Duodenal mucosa (tissue), 2 donors: ENCODE measurements around the gene KISS1.

Source experiments
- H3K27ac ChIP-seq: one replicate; pipeline ENCODE4 v1.7.0; 2013; ENCODE audit warnings: low read depth, low read length
- H3K27me3 ChIP-seq, 2 donors: one replicate each; pipeline ENCODE4 v1.7.0; 2013; ENCODE audit warnings: low read length in 2 of 2, control low read depth in 1 of 2; ENCODE audit not compliant: insufficient read depth in 2 of 2, control insufficient read depth in 1 of 2
- H3K36me3 ChIP-seq, 2 donors: one replicate each; pipeline ENCODE4 v1.7.0; 2013; ENCODE audit warnings: low read length in 2 of 2, control low read depth in 1 of 2; ENCODE audit not compliant: insufficient read depth in 2 of 2, control insufficient read depth in 1 of 2
- H3K4me1 ChIP-seq, 2 donors: one replicate each; pipeline ENCODE4 v1.7.0; 2013; ENCODE audit warnings: low read length in 2 of 2, control low read depth in 1 of 2; ENCODE audit not compliant: insufficient read depth in 2 of 2, control insufficient read depth in 1 of 2
- H3K4me3 ChIP-seq, 2 donors: one replicate each; pipeline ENCODE4 v1.7.0; 2013; ENCODE audit warnings: low read length in 2 of 2, low read depth in 1 of 2
- H3K9ac ChIP-seq, 2 donors: one replicate each; pipeline ENCODE4 v1.7.0; 2013; ENCODE audit warnings: low read length in 2 of 2, low read depth in 1 of 2
- H3K9me3 ChIP-seq, 2 donors: one replicate each; pipeline ENCODE4 v1.7.0; 2013; ENCODE audit warnings: low read length in 2 of 2, control low read depth in 1 of 2; ENCODE audit not compliant: control insufficient read depth in 1 of 2

Gene KISS1

GRCh38 chr1:204219971-204220616 is 23.8 kb upstream of the KISS1 start:
- Histone ChIP-seq H3K4me1 (no peaks in the 10 kb centered on the region), H3K4me3 (no peak overlapping the region), H3K27ac (no peak overlapping the region), H3K36me3 (peaks cover 13 to 46% of the 10 kb centered on the region in 2 donors), H3K9me3 (no peaks in the 10 kb centered on the region), H3K9ac (no peak overlapping the region), H3K27me3 (no peaks in the 10 kb centered on the region)

GRCh38 chr1:204218552-204218951 is 22.3 kb upstream of the KISS1 start:
- Histone ChIP-seq H3K27me3 (no peaks in the 10 kb centered on the region), H3K9ac (no peak overlapping the region), H3K4me3 (no peak overlapping the region), H3K4me1 (no peaks in the 10 kb centered on the region), H3K27ac (no peak overlapping the region), H3K9me3 (no peaks in the 10 kb centered on the region), H3K36me3 (peaks cover 13 to 37% of the 10 kb centered on the region in 2 donors)

DNA sequence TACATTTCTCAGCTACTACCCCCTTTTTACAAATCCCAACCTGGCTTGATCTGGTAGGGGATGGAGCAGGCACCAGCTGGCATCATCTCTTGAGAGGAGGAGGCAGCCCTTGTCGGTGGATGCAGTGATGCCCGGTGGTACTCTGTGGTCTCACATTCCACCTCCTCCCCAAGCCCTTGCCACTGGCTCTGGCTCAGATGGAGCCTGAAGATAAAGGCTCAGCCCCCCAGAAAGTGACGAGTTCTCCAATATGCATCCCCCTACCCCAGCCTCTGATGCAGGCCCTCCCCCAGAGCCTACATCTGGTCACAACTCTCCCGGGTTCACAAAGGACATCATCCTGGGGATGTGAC is 21.3 kb upstream of the KISS1 start:
- Histone ChIP-seq H3K4me3 (no peak overlapping the region), H3K9me3 (no peaks in the 10 kb centered on the region), H3K27ac (no peak overlapping the region), H3K4me1 (peaks cover 5 to 6% of the 10 kb centered on the region in 2 donors), H3K9ac (no peak overlapping the region), H3K27me3 (no peaks in the 10 kb centered on the region), H3K36me3 (peaks cover 8 to 30% of the 10 kb centered on the region in 2 donors)

DNA sequence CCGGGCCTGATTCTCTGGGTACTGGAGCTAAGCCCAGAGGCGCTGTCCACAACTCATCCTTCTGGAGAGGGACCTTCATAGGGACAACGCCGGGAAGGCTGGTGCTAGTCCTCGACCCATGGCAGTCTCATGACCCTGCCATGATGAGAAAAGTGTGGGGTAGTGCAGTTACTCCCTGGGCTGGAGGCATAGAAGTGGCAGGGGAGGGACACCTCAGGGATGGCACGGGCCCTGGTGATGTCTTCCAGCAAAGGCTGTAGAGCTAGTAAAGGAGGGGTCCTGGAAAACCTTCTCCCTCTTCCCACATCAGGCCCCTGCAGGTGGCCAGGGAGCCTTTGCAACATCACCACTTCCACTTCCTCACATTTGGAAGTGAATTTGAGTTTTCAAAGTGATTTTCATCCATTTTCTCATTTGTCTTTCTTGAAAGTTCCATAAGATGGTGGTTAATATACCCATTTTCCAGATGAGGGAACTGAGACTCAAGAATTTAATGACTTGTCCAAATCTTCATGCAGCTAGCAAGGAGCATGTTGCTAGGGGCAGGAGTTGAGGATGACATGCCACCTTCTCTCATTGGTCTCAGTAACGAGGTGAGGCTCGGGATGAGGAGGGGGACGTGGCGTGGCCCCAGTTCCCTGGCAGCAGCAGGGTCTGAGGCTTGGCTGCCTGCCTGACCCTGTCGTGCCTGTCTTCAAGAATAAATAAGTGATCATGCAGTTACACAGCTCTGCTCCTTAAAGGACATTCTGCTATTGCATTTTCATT is 20.8 kb upstream of the KISS1 start:
- no peak overlapping the region for H3K4me3 ChIP-seq
- no peak overlapping the region for H3K27ac ChIP-seq
- H3K9me3 ChIP-seq: no peaks in the 10 kb centered on the region
- no peak overlapping the region for H3K9ac ChIP-seq
- peaks cover 8 to 9% of the 10 kb centered on the region in 2 donors for H3K4me1 ChIP-seq
- peaks cover 2 to 24% of the 10 kb centered on the region in 2 donors for H3K36me3 ChIP-seq
- H3K27me3 ChIP-seq: no peaks in the 10 kb centered on the region

DNA sequence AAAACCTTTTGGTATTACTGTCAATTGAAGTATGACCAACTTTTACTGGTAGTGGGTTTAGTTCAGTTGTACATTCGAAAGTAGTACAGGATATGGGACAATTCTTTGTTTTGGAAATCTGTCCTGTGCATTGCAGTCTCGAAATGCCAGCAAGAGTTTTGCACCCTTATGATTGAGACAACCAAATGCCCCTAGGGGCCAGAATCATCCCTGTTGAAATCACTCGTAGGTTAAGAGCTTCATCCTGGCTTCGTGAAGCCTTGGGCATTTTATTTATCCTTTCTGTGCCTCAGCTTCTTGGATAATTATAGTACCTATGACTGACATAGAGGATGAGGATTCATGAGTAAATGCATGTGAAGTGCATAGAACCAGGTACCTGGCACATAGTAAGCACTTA is 19.9 kb upstream of the KISS1 start:
- H3K27me3 ChIP-seq: no peaks in the 10 kb centered on the region
- H3K9me3 ChIP-seq: no peaks in the 10 kb centered on the region
- peaks cover 0 to 16% of the 10 kb centered on the region in 2 donors for H3K36me3 ChIP-seq
- H3K27ac ChIP-seq: no peak overlapping the region
- H3K9ac ChIP-seq: no peak overlapping the region
- H3K4me1 ChIP-seq: peaks cover 8 to 12% of the 10 kb centered on the region in 2 donors
- H3K4me3 ChIP-seq: no peak overlapping the region

GRCh38 chr1:204213668-204214662 is 17.7 kb upstream of the KISS1 start, which contains the start of gene GOLT1A:
TSS of gene GOLT1A (minus strand) at chr1:204213988. CDS start at chr1:204213906, 82 bp downstream.
- no peaks in the 10 kb centered on the region for H3K27me3 ChIP-seq
- H3K4me3 ChIP-seq: peak within 1 kb of the TSS; percentile 63 to 69
- H3K4me1 ChIP-seq: peaks cover 8 to 12% of the 10 kb centered on the region in 2 donors
- peak within 1 kb of the TSS; percentile 59 to 65 for H3K9ac ChIP-seq
- H3K27ac ChIP-seq: peak within 1 kb of the TSS; percentile 11
- peaks cover 0 to under 1% of the 10 kb centered on the region in 2 donors for H3K36me3 ChIP-seq
- H3K9me3 ChIP-seq: no peaks in the 10 kb centered on the region

GRCh38 chr1:204212715-204213114 is 16.4 kb upstream of the KISS1 start:
- Histone ChIP-seq H3K4me3 (peak overlapping the region; percentile 63 to 69), H3K4me1 (peaks cover 8 to 12% of the 10 kb centered on the region in 2 donors), H3K27me3 (no peaks in the 10 kb centered on the region), H3K9me3 (no peaks in the 10 kb centered on the region), H3K36me3 (peaks cover 0 to 3% of the 10 kb centered on the region in 2 donors), H3K9ac (peak overlapping the region; percentile 59 to 65), H3K27ac (no peak overlapping the region)

DNA sequence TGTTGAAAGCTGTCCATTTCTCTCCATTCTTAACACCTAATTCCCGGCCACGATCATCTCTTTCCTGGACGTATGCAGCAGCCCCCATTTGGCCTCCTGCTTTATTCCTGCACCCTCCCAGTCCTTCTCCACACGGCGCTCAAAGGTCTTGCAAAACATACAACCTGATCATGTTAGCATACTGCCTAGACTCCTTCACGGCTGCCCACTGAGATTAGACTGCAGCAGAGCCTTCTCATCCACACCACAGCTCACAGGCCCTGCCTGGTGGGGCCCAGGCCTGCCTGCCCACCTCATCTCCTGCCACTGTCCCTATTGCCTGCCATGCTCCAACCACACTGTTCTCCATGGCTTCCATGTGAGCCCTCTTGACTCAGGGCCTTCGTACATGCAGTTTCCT is 14.8 kb upstream of the KISS1 start:
- no peaks in the 10 kb centered on the region for H3K9me3 ChIP-seq
- no peaks in the 10 kb centered on the region for H3K27me3 ChIP-seq
- no peak overlapping the region for H3K27ac ChIP-seq
- H3K36me3 ChIP-seq: peaks cover 0 to 3% of the 10 kb centered on the region in 2 donors
- no peak overlapping the region for H3K9ac ChIP-seq
- H3K4me1 ChIP-seq: peaks cover 8 to 15% of the 10 kb centered on the region in 2 donors
- no peak overlapping the region for H3K4me3 ChIP-seq

GRCh38 chr1:204207136-204207616 is 10.9 kb upstream of the KISS1 start:
- no peaks in the 10 kb centered on the region for H3K9me3 ChIP-seq
- peaks cover 0 to 3% of the 10 kb centered on the region in 2 donors for H3K36me3 ChIP-seq
- no peak overlapping the region for H3K27ac ChIP-seq
- H3K9ac ChIP-seq: no peak overlapping the region
- H3K4me3 ChIP-seq: no peak overlapping the region
- H3K27me3 ChIP-seq: peaks cover 0 to 8% of the 10 kb centered on the region in 2 donors
- H3K4me1 ChIP-seq: peaks cover 0 to 8% of the 10 kb centered on the region in 2 donors
